ENCODE measurements around the gene SLC25A4. TPM values are rescaled to one million over a fixed set of nuclear protein-coding genes. Genes with fewer than 3 reads are reported as not detected.
A peak's percentile ranks its signal among the peaks of the same experiment; 100 is the strongest.

The SLC25A4 gene
- total RNA-seq, 4 donors from 2014 or later, result 135 to 158 (median 140) TPM

- H3K27ac ChIP-seq (replicated peaks in 1 of 4), result no peak overlapping the region
- WGBS, result 86% methylated on average over 11 of the region's 11 CpGs
- no peak for TF ChIP-seq POLR2A (IDR thresholded peaks at IDR 0.05; ENCODE audit: low read depth)
- no peak for TF ChIP-seq CTCF (IDR thresholded peaks at IDR 0.05)
- no peak for TF ChIP-seq EP300 (IDR thresholded peaks at IDR 0.05)
- TF ChIP-seq POLR2AphosphoS5 (IDR thresholded peaks at IDR 0.05), result no peak
Measured at GRCh38 chr4:185110375-185110823, 32.7 kb upstream of the SLC25A4 start.

GRCh38 chr4:185112104-185112503, 31.0 kb upstream of the SLC25A4 start:
- peak overlapping the region; percentile 58 to 80 (median 69) for H3K27ac ChIP-seq (replicated peaks in 1 of 4)
- WGBS, result 44% methylated on average over 2 of the region's 2 CpGs
- intact Hi-C loops (cut with DNase I), result no loop called here
- H3K4me1 ChIP-seq, result peaks cover 27 to 37% (median 30%) of the 10 kb centered on the region in 4 donors
- no peaks in the 10 kb centered on the region for H3K9me3 ChIP-seq
- H3K36me3 ChIP-seq, result no peaks in the 10 kb centered on the region
- DNase-seq (ENCODE audit: extremely low spot score), result no peak
- no peak overlapping the region for H3K4me3 ChIP-seq
- TF ChIP-seq EP300 (IDR thresholded peaks at IDR 0.05), result no peak
- no peak for TF ChIP-seq POLR2A (IDR thresholded peaks at IDR 0.05; ENCODE audit: low read depth)
- peak; percentile 65 to 71 for TF ChIP-seq POLR2AphosphoS5 (IDR thresholded peaks at IDR 0.05)
- H3K27me3 ChIP-seq, result no peaks in the 10 kb centered on the region

More at GRCh38 chr4:185110375-185110823, 32.7 kb upstream of the SLC25A4 start:
- H3K4me3 ChIP-seq, result no peak overlapping the region
- no peaks in the 10 kb centered on the region for H3K36me3 ChIP-seq
- H3K27me3 ChIP-seq, result no peaks in the 10 kb centered on the region
- H3K9me3 ChIP-seq, result no peaks in the 10 kb centered on the region
- DNase-seq (ENCODE audit: extremely low spot score), result no peak
- intact Hi-C loops (cut with DNase I), result no loop called here
- peaks cover 17 to 28% (median 24%) of the 10 kb centered on the region in 4 donors for H3K4me1 ChIP-seq

GRCh38 chr4:185113340-185113739, 29.7 kb upstream of the SLC25A4 start:
- Histone ChIP-seq H3K27ac (replicated peaks in 1 of 4) (peak overlapping the region in 3 of 4 donors; percentile 61 to 80 (median 77)), H3K36me3 (no peaks in the 10 kb centered on the region), H3K4me3 (no peak overlapping the region), H3K9me3 (no peaks in the 10 kb centered on the region), H3K4me1 (peaks cover 27 to 37% (median 30%) of the 10 kb centered on the region in 4 donors), H3K27me3 (no peaks in the 10 kb centered on the region)
- TF ChIP-seq POLR2A (IDR thresholded peaks at IDR 0.05; ENCODE audit: low read depth) (no peak), EP300 (IDR thresholded peaks at IDR 0.05) (no peak), POLR2AphosphoS5 (IDR thresholded peaks at IDR 0.05) (no peak), CTCF (IDR thresholded peaks at IDR 0.05) (no peak)
- DNase-seq (ENCODE audit: extremely low spot score), result no peak
- intact Hi-C loops (cut with DNase I), result no loop called here
- 86% methylated on average over 2 of the region's 2 CpGs for WGBS

- H3K27me3 ChIP-seq, result no peaks in the 10 kb centered on the region
- TF ChIP-seq POLR2AphosphoS5 (IDR thresholded peaks at IDR 0.05) (peak; percentile 20 to 45), POLR2A (IDR thresholded peaks at IDR 0.05; ENCODE audit: low read depth) (no peak), CTCF (IDR thresholded peaks at IDR 0.05) (no peak)
- no peak overlapping the region for H3K4me3 ChIP-seq
- H3K9me3 ChIP-seq, result no peaks in the 10 kb centered on the region
- H3K27ac ChIP-seq (replicated peaks in 1 of 4), result peak overlapping the region in 1 of 4 donors; percentile 9
- intact Hi-C loops (cut with DNase I), result no loop called here
- no peak for DNase-seq (ENCODE audit: extremely low spot score)
- H3K4me1 ChIP-seq, result peaks cover 27 to 37% (median 33%) of the 10 kb centered on the region in 4 donors
- 31% methylated on average over 9 of the region's 9 CpGs for WGBS
- no peaks in the 10 kb centered on the region for H3K36me3 ChIP-seq
Measured at GRCh38 chr4:185115827-185116232, 27.2 kb upstream of the SLC25A4 start.

GRCh38 chr4:185117300-185117934, 25.6 kb upstream of the SLC25A4 start:
- H3K4me1 ChIP-seq, result peaks cover 13 to 29% (median 18%) of the 10 kb centered on the region in 4 donors
- intact Hi-C loops (cut with DNase I), result no loop called here
- no peak overlapping the region for H3K27ac ChIP-seq (replicated peaks in 1 of 4)
- DNase-seq (ENCODE audit: extremely low spot score), result no peak
- H3K4me3 ChIP-seq, result no peak overlapping the region
- 88% methylated on average over 7 of the region's 7 CpGs for WGBS
- H3K36me3 ChIP-seq, result no peaks in the 10 kb centered on the region
- no peaks in the 10 kb centered on the region for H3K9me3 ChIP-seq
- H3K27me3 ChIP-seq, result no peaks in the 10 kb centered on the region
- no peak for TF ChIP-seq CTCF (IDR thresholded peaks at IDR 0.05)
- no peak for TF ChIP-seq POLR2AphosphoS5 (IDR thresholded peaks at IDR 0.05)
- no peak for TF ChIP-seq EP300 (IDR thresholded peaks at IDR 0.05)
- TF ChIP-seq POLR2A (IDR thresholded peaks at IDR 0.05; ENCODE audit: low read depth), result no peak

Measured in esophagus muscularis mucosa (tissue), 4 donors.